HG03159 (cell line): ENCODE data around the gene AP1B1.
"Not testable (repeated sequence)": the region's sequence is repeated elsewhere in the genome, so short reads cannot be mapped to it uniquely, and the experiment has no call there.

ENCODE experiments used
- ATAC-seq: cut with Tn5 transposase; IDR thresholded peaks from one replicate; pipeline ENCODE4 v1.9.1; 2021; ENCODE audit warnings: mild to moderate bottlenecking, moderate library complexity; ENCODE audit not compliant: unreplicated experiment

AP1B1 gene

GRCh38 chr22:29352778-29353177, 35.6 kb downstream of the AP1B1 start:
- no peak for ATAC-seq

DNA sequence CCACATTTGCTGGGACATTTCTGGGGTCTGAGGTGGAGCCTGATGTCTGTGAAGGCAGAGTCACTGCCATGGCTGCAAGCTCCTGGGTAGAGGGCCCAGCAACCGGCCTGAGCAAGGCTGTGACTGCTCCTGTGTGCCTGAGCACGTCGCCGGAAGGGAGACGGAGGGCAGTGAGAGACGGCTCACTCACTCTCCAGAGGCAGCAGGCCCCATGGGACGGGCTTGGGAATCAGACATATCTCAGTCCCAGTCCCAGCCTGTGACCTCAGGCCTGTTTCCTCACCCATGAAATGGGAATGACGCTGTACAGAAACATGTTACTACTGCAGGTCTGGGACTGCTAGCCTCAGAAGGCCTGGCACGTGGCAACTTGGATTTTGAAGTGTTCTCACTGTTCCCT, 36.5 kb downstream of the AP1B1 start:
- ATAC-seq = no peak

DNA sequence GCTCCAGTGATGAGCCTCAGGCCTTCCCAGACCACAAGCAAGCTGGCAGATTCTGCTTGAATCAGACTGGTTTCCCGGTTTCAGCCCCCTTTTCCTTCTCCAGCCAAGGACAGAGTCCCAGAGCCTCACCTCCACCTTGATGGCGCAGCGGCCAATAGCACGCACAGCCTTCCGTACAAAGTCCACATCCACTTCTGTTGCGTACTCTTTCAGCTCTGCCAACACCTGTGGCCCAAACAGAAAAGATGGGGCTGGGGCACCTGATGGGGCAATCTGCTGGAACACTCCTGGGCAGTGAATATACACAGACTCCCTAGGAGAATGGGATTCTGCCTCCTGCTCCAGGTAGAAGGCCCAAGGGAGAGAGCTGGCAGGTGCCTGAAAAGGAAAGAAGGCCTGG, 37.3 kb downstream of the AP1B1 start:
- no peak for ATAC-seq

GRCh38 chr22:29348956-29349355, 39.4 kb downstream of the AP1B1 start:
- no peak for ATAC-seq

DNA sequence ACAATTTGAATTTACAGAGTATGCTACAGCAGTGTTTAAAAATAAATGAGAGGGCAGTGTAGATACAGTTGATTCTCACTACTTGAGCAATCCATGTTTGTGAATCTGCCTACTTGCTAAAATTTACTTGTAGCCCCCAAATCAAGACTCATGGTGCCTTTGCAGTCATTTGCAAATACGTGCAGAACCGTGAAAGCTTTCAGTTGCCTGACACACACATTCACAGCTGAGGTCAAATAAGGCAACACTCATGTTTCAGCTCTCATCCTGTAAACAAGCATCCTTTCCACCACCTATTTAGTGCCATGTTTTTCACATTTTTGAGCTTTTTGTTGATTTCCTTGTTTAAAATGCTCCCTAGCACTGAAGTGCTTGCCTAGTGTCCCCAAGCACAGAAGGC, 40.3 kb downstream of the AP1B1 start:
- no peak for ATAC-seq

DNA sequence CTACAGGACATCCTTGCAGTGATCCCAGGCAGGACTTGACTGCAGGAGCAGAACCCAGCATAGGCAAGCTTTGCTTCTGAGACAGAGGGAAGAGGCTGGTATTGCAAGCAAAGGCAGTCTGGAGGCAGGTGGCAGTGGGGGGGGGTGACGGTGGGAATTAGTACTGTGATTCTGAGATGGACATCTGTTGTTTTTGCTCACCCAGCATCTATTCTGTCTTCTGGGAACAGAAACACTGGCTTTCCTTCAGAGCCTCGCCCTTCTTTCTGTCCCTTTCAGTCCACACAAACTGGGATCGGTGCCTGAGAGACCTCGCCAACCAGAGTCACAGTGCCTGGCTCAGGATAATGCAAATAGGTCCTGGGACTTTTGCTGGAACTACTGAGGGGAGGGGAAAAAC, 41.7 kb downstream of the AP1B1 start:
- ATAC-seq = no peak

- no peak for ATAC-seq
These were observed 42.4 kb downstream of the AP1B1 start for GRCh38 chr22:29345932-29346331.

DNA sequence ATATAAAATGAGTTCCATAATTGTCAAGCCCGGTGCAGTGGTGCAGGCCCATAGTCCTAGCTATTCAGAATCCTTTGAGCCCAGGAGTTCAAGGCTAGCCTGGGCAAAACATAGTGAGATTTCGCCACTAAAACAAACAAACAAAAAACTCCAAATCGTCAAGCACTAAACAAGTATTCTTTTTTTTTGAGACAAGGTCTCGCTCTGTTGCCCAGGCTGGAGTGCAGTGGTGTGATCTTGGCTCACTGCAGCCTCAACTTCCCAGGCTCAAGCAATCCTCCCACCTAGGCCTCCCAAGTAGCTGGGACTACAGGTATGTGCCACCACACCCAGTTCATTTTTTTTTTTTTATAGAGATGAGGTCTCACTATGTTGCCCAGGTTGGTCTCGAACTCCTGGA, 43.5 kb downstream of the AP1B1 start:
- not testable (repeated sequence) for ATAC-seq

DNA sequence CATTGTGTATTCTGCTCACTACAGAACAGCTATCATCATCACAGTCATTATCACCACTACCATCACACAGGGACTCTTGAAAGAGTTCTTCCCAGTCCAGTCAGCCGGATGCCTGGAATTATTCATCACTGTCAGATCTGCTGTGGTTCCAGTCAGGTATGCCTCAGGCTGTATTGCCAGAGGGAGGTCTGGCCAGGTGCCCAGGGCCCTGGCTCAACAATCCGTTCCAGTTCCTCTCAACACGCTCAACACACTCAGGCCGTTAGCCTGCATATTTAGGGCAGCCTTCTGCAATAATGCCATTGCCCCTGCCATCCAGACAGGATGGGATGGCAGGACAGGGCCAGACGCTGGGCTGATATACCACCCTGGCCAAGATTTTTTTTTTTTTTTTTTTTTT, 44.2 kb downstream of the AP1B1 start:
- ATAC-seq = no peak

GRCh38 chr22:29343313-29343805, 45.0 kb downstream of the AP1B1 start:
- no peak for ATAC-seq

GRCh38 chr22:29342577-29343312, 45.6 kb downstream of the AP1B1 start:
- no peak for ATAC-seq

DNA sequence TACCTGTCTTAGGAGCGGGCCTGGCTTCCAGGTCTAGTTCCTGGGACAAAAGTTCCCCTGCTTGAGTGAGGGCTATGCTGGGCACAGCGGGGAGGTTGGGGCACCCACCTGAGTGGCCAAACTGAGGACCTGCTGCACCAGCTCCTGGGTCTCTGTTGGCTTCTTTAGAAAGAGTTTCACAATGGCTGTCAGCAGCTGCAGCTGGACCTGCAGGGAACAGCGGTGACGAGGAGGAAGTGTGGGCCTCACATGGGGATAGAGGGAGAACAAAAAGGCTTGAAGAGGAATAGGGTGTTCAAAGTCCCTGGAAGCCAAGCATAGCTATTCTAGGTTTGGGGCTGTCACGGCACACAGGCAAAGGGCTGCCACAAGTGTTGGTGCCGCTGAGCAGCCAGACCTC, 46.2 kb downstream of the AP1B1 start:
- ATAC-seq = no peak

DNA sequence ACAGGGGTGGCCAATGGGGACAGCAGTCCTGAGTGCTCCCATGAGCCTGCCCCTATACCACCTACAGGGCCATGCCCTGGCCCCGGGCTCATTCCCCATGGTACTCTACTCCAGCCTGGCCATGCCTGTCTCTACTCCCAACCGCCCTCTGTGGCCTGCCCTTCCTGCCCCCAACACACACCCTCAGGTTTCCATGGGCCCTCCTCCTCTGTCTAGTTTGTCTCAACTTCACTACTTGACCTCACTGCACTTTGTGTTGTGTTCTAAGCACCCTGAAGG, 46.6 kb downstream of the AP1B1 start:
- no peak for ATAC-seq

GRCh38 chr22:29341056-29341848, 47.1 kb downstream of the AP1B1 start:
- ATAC-seq = no peak

- no peak for ATAC-seq
These were observed 47.8 kb downstream of the AP1B1 start for GRCh38 chr22:29340566-29340965.

- ATAC-seq = no peak
These were observed 48.8 kb downstream of the AP1B1 start for GRCh38 chr22:29339381-29340235.

DNA sequence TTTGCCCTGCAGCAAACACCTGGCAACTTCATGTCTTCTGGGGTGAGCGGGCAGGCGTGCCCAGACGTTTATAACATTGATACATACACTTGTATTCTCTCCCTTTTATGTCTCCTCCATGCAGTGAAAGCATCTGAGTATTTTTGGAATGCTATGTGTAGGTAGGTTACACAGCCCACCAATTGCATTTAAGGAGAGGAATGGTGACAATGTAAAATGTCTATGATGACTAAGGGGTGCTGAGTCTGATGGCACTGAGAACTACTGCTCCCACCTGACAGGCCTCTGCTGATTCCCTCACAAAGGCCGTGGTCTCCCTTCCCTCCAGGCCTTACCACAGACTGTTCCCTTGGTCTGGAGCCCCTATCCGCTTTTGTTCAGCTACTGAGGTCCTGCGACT, 50.0 kb downstream of the AP1B1 start:
- ATAC-seq = no peak

DNA sequence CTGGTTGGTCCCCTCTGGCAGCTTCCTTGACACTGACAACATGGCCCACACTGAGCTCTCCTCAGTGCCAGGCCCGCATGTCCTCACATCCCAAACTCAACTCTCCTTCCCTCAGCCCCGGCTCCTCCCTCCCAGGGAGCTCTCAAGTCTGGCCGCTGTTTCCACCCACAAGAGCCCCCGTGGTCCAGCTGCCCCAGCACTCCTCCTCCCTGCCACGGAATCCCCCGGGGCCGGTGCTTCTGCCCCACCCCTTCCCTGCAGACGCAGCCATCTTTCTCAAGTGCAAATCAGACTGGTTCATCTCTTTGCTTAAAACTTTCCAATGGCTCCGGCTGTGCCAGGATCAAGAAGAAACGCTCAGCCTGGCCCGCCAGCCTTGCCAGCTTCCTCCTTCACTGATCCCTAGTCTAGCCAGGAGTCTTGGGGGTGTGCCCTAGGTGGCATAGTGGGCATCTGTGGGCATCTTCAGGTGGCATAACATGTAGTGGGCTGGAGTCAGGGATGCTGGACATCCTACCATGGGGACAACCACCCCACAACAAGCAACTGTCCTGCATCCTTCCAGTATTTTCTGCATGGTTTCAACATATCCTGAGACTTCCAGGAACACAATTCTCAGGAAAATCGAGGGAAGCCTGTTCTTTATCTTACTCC, 50.6 kb downstream of the AP1B1 start:
- no peak for ATAC-seq

DNA sequence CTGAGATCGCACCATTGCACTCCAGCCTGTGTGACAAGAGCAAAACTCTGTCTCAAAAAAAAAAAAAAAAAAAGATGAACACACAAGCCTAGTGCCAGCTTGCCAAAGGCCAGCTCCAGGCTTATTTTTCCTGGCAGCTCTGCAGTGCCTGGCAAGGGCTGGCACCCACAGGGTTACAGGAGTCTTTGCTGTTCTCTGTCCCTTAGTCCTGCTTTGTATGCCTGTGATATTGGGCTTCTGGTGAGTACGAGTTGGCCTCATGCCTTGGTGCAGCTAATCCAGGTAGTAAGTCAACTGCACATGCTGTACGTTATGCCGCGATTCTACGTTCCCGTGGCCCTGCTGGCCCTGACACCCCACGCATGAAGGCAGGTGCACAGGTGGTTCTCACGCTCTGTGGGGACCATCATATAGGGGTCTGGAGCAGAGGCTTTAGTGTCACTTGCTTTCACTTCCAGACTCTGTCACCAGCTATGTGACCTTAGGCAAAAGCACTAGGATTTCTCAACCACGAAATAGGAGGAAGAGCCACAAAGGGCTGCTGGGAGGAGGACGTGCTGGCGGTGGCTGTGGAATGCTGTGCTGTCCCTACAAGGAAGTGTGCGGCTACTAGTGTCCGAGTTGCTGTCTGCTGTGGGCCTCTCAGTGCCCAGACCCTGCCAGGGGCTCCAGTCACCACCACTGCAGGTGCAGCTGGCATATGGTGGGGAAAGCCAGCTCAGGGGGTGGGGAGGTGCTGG, 51.4 kb downstream of the AP1B1 start:
- no peak for ATAC-seq

- ATAC-seq = no peak
These were observed 52.7 kb downstream of the AP1B1 start for GRCh38 chr22:29335656-29336055.
